Lower leg skin (tissue), 4 donors: ENCODE results near the gene PCP4L1. TPM values are rescaled to one million over a fixed set of nuclear protein-coding genes. Genes with fewer than 3 reads are reported as not detected.

Experiments used
- DNase-seq, 2 donors: peaks; one replicate each; pipeline ENCODE4 v3.0.0-alpha.2; 2019; ENCODE audit warnings: low spot score in 2 of 2
- H3K4me3 ChIP-seq: fragments of 200-600 bp; sonication (generic); 2 replicates; pipeline ENCODE4 v1.5.1; 2017; ENCODE audit warnings: mild to moderate bottlenecking, low read depth; ENCODE audit not compliant: poor library complexity, severe bottlenecking
- POLR2A ChIP-seq, 2 donors: fragments of 450-650 bp; IDR thresholded peaks; one replicate each; pipeline ENCODE4 v1.6.1; 2016 to 2017; ENCODE audit warnings: antibody characterized with exemption in 2 of 2, mild to moderate bottlenecking in 1 of 2, moderate library complexity in 1 of 2
- WGBS, 2 donors: methylation state at CpG; one replicate each; pipeline ENCODE4 v1.1.5; 2018; 5-methylcytosine and 5-hydroxymethylcytosine counted together
- intact Hi-C: fragments of 100-400 bp; cut with DNase I; formaldehyde crosslinking; loops from one replicate; pipeline ENCODE4 v1.15.0; 2023; ENCODE audit warnings: low total_unique reads
- total RNA-seq, 4 donors: library from RNA; depleted of rRNA; stranded (reverse); fragments of >200 nt; gene quantifications; one replicate each; pipeline ENCODE4 v1.1.0, GENCODE V29; 2016
- TF ChIP-seq, protein P1 (sequence below), 3 donors: fragments of 450-650 bp; IDR thresholded peaks; one replicate each; pipeline ENCODE4 v1.5.1; 2016; ENCODE audit warnings: antibody characterized with exemption in 3 of 3, mild to moderate bottlenecking in 3 of 3, moderate library complexity in 2 of 3

The PCP4L1 gene
- total RNA-seq, 4 donors from 2014 or later, result 0.80 to 9.1 (median 4.6) TPM

DNA sequence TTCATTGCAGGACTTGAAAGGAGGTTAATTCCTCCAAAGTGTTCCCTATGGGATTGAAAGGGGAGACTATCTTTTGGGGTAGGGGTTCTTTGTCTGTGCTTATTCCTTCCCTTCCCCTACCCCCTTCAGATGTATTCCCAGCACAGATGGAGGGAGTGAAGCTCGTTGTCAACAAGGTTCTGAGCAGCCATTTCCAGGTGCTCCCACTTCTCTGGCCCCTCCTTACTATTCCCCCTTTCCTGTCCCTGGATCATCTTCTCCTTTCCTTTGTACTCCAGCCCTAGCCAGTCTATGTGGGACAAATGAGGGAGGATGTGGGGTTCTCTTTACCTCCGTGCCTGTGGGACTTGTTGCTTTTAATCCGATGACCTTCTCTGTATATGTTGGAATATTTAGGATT is 31.8 kb upstream of the PCP4L1 start:
- no peak overlapping the region for H3K4me3 ChIP-seq
- WGBS, 2 donors, result 54 to 59% methylated on average over 3 of the region's 3 CpGs
- intact Hi-C loops, result loop anchor here (5.0 to 10.0 kb wide), 2 partner anchors 66 to 158 kb away; no protein-coding TSS in a partner anchor
- TF ChIP-seq POLR2A (IDR thresholded peaks at IDR 0.05), result no peak
- TF ChIP-seq, protein P1, sequence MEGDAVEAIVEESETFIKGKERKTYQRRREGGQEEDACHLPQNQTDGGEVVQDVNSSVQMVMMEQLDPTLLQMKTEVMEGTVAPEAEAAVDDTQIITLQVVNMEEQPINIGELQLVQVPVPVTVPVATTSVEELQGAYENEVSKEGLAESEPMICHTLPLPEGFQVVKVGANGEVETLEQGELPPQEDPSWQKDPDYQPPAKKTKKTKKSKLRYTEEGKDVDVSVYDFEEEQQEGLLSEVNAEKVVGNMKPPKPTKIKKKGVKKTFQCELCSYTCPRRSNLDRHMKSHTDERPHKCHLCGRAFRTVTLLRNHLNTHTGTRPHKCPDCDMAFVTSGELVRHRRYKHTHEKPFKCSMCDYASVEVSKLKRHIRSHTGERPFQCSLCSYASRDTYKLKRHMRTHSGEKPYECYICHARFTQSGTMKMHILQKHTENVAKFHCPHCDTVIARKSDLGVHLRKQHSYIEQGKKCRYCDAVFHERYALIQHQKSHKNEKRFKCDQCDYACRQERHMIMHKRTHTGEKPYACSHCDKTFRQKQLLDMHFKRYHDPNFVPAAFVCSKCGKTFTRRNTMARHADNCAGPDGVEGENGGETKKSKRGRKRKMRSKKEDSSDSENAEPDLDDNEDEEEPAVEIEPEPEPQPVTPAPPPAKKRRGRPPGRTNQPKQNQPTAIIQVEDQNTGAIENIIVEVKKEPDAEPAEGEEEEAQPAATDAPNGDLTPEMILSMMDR (IDR thresholded peaks at IDR 0.05), result no peak
- DNase-seq, result no peak

GRCh38 chr1:161227196-161227871 is 31.2 kb upstream of the PCP4L1 start:
- TF ChIP-seq POLR2A (IDR thresholded peaks at IDR 0.05), result no peak
- TF ChIP-seq, protein P1 (IDR thresholded peaks at IDR 0.05), result peak in 1 of 3 donors; percentile 83
- 34 to 39% methylated on average over 11 of the region's 11 CpGs for WGBS, 2 donors
- intact Hi-C loops, result loop anchor here (5.0 to 10.0 kb wide), 2 partner anchors 65 to 157 kb away; no protein-coding TSS in a partner anchor
- DNase-seq, result peak; percentile 73 to 96
- no peak overlapping the region for H3K4me3 ChIP-seq

DNA sequence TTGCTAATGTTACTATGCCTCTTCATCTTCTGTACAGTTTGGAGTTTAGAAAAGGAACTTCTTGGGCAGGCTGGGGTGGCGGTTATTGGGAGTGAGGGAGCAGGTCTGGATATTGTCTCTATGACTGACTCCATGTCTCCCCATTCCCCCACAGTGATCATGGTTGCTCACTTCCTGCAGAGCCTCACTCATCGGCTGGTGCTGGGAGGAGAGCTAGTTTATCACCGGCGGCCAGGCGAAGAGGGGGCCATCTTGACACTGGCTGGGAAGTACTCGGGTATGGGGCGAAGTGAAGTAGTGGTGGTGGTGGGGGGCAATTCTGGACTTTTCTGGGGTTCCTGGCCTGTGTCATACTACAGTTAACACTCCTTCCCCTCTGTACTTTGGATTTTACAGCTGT is 30.5 kb upstream of the PCP4L1 start:
- intact Hi-C loops, result loop anchor here (5.0 to 10.0 kb wide), 2 partner anchors 64 to 157 kb away; no protein-coding TSS in a partner anchor
- 89 to 96% methylated on average over 7 of the region's 7 CpGs for WGBS, 2 donors
- H3K4me3 ChIP-seq, result no peak overlapping the region

DNA sequence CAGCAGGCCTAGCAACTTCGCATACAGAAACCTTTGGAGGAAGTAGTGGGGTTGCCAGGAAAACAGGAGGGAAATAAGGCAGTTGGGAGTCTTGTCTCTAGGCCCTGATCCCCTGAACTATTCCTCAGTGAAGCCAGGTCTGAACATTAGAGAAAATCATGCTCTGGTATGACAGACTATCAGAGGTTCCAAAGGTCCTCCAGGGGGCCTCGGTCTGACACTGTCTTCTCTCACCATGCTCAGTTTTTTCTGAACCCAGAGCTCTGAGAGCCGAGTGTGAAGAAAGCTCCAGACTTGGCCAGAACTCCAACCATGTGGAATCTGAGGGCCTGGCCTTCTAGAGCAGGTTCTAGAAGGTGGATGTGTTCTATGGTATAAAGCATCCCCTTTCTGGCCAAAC is 28.6 kb upstream of the PCP4L1 start:
- TF ChIP-seq, protein P1 (IDR thresholded peaks at IDR 0.05), result no peak
- no peak for TF ChIP-seq POLR2A (IDR thresholded peaks at IDR 0.05)
- no peak overlapping the region for H3K4me3 ChIP-seq
- no peak for DNase-seq
- 60 to 70% methylated on average over 3 of the region's 3 CpGs for WGBS, 2 donors
- intact Hi-C loops, result loop anchor here (5.0 to 10.0 kb wide), 2 partner anchors 62 to 155 kb away; no protein-coding TSS in a partner anchor

More for the DNA sequence above, 30.5 kb upstream of the PCP4L1 start:
- DNase-seq, result no peak
- TF ChIP-seq POLR2A (IDR thresholded peaks at IDR 0.05), result no peak
- TF ChIP-seq, protein P1 (IDR thresholded peaks at IDR 0.05), result no peak

DNA sequence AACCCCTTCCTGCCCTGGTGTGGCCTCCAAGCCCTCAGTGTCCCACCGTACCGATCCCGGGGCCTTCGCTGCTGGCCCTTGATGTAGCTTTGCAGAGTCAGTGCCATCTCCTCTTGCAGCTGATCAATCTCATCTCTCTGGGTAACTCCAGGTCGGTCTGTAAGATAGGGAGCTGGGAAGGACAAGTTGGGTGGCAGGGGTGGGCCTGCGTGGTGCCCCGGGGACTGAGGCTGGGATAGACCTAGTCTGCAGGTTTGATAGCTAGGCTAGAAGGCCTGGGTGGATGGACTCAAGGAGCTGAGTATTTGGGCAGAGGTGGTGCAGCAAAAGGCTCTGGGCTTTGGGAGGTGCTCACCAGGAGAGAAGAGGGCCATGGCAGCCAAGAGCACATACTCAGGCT is 27.8 kb upstream of the PCP4L1 start:
- intact Hi-C loops, result no loop called here
- TF ChIP-seq POLR2A (IDR thresholded peaks at IDR 0.05), result no peak
- TF ChIP-seq, protein P1 (IDR thresholded peaks at IDR 0.05), result no peak
- H3K4me3 ChIP-seq, result no peak overlapping the region
- WGBS, 2 donors, result 94 to 97% methylated on average over 7 of the region's 7 CpGs
- DNase-seq, result no peak
